HG03103 (cell line): Measurements from ENCODE around the gene ECSIT.
A peak's percentile ranks its signal among the peaks of the same experiment; 100 is the strongest.

ENCODE experiments used
- ATAC-seq: cut with Tn5 transposase; IDR thresholded peaks from one replicate; pipeline ENCODE4 v1.9.1; 2021; ENCODE audit warnings: low read depth; ENCODE audit not compliant: unreplicated experiment

The ECSIT gene

DNA sequence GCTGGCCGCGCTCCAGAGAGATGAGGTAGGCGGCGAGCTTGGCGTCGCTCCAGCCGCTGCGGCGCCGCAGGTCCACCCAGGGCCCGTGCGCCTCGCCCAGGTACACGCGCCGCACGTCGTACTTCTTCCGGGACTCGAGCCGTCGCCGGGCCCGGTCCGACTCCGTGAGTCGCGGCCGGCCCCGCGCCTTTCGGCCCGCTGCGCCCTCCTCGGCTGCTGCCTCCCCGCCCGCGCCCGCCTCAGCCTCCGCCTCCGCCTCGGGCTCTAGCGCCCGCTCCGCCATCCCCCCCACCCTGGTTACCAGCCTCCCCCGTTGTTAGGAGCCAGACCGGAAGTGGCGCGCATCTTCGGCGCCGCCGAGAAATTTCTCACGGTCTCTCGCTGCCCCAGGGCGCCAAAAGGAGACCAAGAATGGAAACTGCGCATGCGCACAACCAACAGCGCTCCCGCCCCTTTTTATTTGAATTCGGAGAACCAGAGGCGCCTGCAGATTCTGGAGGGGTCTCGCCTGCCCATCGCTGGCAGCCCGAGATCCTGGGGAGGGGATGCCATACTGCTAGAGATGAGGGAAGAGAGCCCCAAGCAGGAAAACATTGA is 23.3 kb downstream of the ECSIT start, which contains the start of gene ZNF653:
TSS of gene ZNF653 (minus strand) at position 336 of the 597 bp plus-strand sequence. CDS start at position 283, 53 bp downstream.
- peak; percentile 41 for ATAC-seq

GRCh38 chr19:11505032-11505503 is 23.9 kb downstream of the ECSIT start:
- peak; percentile 77 for ATAC-seq

- ATAC-seq, result no peak
These were observed 24.4 kb downstream of the ECSIT start for GRCh38 chr19:11504502-11505031.

- ATAC-seq, result no peak
These were observed 29.0 kb downstream of the ECSIT start for GRCh38 chr19:11499890-11500420.

GRCh38 chr19:11499220-11499726 is 29.7 kb downstream of the ECSIT start:
- no peak for ATAC-seq

DNA sequence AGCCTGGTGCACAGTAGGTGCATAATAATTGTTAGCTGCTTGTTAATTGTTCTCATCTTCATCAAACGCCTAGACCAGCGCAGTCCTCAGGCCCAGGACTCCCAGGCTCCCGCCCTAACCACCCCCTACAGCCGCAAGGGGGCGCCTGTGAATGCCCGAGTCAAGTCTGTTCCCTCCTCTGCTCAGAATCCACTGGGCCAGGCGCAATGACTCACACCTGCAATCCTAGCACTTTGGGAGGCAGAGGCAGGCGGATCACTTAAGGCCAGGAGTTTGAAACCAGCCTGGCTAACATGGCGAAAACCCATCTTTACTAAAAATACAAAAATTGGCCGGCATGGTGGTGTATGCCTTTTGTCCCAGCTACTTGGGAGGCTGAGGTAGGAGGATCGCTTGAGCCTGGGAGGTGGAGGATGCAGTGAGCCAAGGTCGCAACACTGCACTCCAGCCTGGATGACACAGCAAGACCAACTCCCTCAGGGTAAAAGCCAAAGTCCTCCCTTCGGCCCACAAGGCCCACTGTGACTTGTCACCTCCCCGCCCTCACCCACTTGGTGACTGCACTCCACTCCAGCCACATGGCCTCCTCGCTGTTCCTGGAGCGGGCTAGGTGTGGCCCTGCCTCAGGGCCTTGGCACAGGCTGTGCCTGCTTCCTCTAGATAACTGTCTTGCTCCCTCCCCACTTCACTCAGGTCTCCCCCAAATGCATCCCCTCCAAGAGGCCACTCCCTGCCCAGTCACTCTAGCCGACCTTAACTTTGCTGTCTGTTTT is 32.4 kb downstream of the ECSIT start:
- ATAC-seq, result no peak

DNA sequence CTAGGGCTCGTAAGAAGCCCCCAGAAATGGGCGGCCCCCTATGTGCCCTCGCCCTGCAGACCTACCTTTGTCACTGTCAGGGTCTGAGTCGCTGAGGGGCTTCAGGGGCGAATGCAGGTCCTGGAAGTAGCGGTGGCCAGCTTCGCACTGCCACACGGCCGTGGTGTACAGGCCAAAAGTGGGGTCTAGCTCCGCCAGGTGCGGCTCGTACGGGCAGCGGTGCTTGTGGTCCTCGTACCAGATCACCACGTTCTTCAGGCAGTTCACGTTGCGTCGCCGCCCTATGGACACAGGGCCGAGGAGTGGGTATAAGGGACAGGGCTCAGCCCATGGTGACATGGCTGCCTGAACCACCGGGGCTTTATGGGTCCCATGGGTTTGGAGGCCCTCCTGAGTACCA is 33.0 kb downstream of the ECSIT start:
- no peak for ATAC-seq

DNA sequence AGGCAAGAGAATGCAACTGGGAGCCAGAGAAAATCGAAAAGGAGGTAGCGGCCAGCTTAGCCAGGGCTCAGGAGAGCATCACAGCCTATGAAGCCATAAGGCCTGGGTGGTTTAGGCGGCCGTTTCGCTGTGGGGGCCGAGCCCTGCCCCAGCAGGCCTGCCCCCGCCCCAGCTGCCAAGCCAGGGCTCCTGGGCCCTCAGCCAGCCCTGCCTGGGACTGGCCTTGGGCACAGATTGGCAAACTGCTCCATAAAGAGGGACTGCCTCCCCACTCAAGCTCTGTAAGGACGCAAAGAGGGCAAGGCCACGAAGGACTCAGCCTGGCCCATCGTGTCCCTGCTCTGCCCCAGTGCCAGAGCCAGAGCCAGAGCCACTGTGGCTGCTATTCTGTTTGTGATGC is 33.5 kb downstream of the ECSIT start:
- ATAC-seq, result no peak

DNA sequence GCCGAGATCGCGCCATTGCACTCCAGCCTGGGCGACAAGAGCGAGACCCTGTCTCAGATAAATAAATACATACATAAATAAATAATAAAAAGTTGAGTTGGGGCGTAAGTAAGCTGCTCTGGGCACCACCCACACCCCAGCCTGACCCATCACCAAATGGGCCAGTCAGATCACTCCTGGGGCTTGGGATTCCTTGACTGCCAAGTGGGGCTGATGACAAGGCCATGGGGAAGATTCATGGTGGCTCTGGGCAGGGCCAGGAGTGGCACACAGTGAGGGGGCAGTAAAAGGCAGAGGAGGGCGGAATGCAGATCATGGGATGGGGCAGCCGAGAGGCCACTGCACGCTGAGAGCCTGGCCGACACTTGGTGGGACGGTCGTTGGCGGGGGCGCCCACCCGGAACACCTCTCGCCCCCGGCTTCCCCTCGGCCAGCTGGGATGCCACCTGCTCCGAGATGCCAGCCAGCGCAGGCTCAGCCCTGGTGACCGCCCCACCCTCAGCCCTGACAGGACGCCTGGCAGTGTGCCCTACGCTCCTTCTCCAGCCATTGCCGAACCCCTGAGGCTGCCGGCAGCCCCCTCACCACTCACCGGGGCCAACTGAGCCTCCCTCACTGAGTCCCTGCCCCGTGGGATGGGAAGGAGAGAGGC is 34.2 kb downstream of the ECSIT start:
- ATAC-seq, result no peak

- ATAC-seq, result no peak
These were observed 39.6 kb downstream of the ECSIT start for GRCh38 chr19:11489378-11489777.

GRCh38 chr19:11486661-11487503 is 42.1 kb downstream of the ECSIT start:
- no peak for ATAC-seq

DNA sequence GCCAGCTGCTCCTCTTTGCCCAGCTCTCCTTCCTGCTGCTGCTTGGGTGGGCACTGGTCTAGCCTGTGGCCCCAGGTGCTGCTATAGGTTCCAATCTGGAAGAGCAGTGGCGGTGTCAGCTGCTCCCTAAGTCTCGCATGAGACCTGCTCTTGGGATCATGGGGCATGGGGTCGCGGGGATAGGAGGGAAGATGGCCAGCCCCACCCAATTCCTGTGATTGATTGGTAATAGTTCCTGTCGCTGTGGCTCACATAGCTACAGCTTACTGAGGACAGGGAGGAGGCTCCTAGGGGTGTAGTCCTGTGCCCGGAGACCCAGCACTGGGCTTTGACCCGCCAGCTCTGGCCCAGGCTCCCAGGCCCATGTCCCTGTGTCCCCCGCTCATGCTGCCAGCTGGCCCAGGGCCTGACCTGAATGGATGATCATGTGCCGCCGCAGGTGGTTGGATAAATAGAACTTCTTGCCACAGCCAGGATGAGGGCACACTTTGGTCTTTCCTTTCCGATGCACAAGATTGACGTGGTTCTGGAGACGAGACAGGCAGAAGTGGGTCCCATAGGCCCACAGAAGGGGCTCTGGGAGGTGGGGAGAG is 43.6 kb downstream of the ECSIT start:
- ATAC-seq, result no peak

GRCh38 chr19:11483366-11484111 is 45.4 kb downstream of the ECSIT start:
- no peak for ATAC-seq

GRCh38 chr19:11482384-11483050 is 46.4 kb downstream of the ECSIT start:
- peak; percentile 51 for ATAC-seq

DNA sequence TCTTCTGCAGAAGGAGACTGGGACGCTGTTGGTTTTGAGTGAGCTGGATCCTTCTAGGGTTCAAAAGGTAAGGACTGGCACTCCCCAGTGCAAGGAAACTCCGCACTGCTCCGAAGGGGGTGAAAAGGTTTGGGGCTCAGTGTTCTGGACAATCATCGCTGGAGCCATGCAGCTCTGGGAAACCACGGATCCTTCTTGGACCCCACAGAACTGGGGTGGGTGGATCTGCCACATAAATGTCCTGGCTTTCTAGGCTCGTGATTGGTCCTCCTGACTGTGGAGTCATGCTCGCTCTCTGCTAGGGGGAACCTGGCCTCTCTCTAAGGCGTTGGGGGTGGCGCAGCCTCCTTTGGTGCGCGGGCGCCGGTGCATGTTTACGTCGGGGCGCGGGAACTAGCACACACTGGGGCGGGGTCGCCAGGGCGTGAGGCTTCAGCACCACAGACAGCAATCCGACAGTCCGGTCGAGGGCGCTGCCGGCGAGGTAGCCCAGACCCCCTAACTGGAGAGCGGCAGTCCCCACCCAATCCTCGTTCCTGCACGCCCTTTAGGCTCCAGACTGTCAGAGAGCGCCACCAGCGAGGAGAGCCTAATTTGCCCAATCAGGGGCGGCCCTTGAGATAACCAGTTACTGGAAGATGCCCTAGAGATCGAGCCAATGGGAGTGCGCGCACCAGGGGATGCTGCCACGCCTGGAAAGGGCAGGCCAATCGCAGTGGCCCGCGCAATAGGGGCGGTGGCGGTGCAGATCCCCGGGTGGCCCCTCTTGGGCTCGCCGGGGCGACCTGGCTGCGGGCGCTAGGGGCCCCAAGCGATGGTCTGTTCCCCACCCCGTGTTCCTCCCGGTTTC is 47.2 kb downstream of the ECSIT start:
- peak; percentile 61 for ATAC-seq

DNA sequence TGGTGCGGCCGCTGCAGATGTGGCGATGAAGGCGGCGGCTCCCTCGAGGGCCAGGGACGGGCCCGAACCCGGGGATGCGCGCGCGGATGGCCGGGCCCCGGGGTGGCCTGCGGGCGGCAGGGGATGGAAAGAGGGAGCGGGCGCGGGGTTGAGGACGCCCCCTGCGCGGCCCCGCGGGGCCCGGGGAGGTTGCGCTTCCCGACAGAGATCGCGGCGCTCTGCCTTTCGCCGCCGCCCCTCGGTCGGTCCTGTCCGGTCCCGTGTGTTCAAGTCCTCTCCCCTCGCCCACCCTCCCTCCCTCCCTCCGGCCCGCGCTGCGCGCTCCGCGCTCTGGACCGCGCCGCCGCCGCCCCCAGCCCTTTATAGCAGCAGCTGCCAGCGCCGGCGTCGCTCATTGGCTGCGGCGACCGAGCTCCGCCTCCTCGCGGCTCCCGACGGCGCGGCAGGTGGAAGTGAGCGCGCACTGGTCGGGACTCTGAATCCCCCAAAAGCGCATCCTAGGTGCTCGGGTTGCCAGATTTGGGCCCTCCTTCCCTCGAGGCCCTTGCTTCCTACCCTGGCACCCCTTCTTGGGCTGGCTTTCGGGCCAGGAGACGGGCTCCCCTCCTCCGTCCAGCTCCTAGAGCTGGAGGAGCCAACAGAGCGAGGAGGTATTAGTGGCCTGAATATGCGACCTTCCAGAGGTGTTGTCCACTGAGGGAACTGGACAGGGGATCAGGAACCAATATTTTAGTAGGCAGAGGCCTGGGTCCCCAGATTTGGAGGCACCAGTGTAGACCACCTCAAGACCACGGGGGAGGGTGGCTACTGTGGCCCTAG is 48.0 kb downstream of the ECSIT start, which contains the start of gene ELAVL3:
TSS of gene ELAVL3 (minus strand) at position 332 of the 819 bp plus-strand sequence. CDS start 438 bp downstream, outside the sequence.
- no peak for ATAC-seq
